ENCODE data around the gene SAMD7.

DNA sequence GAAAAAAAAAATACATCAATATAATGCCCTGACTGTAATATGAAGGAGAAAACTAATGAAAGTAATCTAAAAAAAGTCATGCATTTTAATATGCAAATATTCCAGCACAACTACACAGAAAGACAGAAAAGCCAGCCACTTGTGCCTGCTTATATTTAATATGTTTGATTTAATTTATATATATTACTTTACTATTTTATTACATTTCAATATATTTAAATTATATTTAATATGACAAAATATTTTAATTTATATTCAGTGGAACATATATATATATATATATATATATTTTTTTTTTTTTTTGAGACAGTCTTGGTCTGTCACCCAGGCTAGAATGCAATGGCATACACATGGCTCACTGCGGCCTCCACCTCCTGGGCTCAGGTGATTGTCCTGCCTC lies 14.1 kb upstream of the SAMD7 start:
- TF ChIP-seq POLR2AphosphoS5 (IDR thresholded peaks at IDR 0.05; ENCODE audit: low read depth, low read length) (no peak), POLR2A (IDR thresholded peaks at IDR 0.05; ENCODE audit: low read depth, low read length) (no peak), TAF1 (IDR thresholded peaks at IDR 0.05; ENCODE audit: borderline replicate concordance, low read depth, low read length) (no peak)
